Caco-2 (cell line): Measurements from ENCODE around the gene MICAL3. TPM values are rescaled to one million over a fixed set of nuclear protein-coding genes. Genes with fewer than 3 reads are reported as not detected.

ENCODE experiments used
- BruUV-seq: library from RNA; stranded (reverse); fragments of 400-500 nt; replicated peaks from 2 replicates; lab custom pipeline; 2021; lab: Mats Ljungman, UMichigan
- CTCF ChIA-PET: fragments of 300-600 bp; sonication (Branson Sonifier 250); formaldehyde crosslinking; loops from one replicate; lab custom pipeline; 2022; ENCODE audit warnings: antibody characterized with exemption; lab: Charles Lee
- POLR2A ChIA-PET: fragments of 300-600 bp; sonication (Branson Sonifier 250); formaldehyde crosslinking; loops from one replicate; lab custom pipeline; 2022; ENCODE audit warnings: antibody characterized with exemption; lab: Charles Lee
- DNase-seq, 2 experiments: peaks; one replicate each; pipeline versions ENCODE4 v3.0.0 to v3.0.0-alpha.2; 2020 to 2022
- H3K27me3 ChIP-seq: replicated peaks from 2 replicates; pipeline ENCODE4 v1.6.0; 2011; ENCODE audit warnings: low read length; ENCODE audit not compliant: control insufficient read depth, insufficient read depth
- H3K36me3 ChIP-seq: 2 replicates; pipeline ENCODE4 v1.5.1; 2011; ENCODE audit warnings: low read length; ENCODE audit not compliant: control insufficient read depth, insufficient read depth
- H3K4me1 ChIP-seq: fragments of 250-450 bp; sonication (Bioruptor Pico); 2 replicates; pipeline ENCODE4 v1.5.1; 2020; ENCODE audit warnings: mild to moderate bottlenecking
- H3K4me3 ChIP-seq: 2 replicates; pipeline ENCODE4 v1.5.1; 2011; ENCODE audit warnings: low read depth, mild to moderate bottlenecking, control low read depth, low read length
- H3K9me3 ChIP-seq: fragments of 250-450 bp; sonication (Bioruptor Pico); 2 replicates; pipeline ENCODE4 v1.5.1; 2020; ENCODE audit warnings: mild to moderate bottlenecking, moderate library complexity
- H3K27ac Mint-ChIP-seq: one replicate; pipeline ENCODE4 v1.8.0; 2022; ENCODE audit warnings: mixed read lengths; ENCODE audit not compliant: unreplicated experiment
- H3K27me3 Mint-ChIP-seq: one replicate; pipeline ENCODE4 v1.8.0; 2022; ENCODE audit warnings: mixed read lengths; ENCODE audit not compliant: insufficient read depth, unreplicated experiment
- H3K36me3 Mint-ChIP-seq: one replicate; pipeline ENCODE4 v1.8.0; 2022; ENCODE audit warnings: mild to moderate bottlenecking, mixed read lengths; ENCODE audit not compliant: insufficient read depth, unreplicated experiment
- H3K4me1 Mint-ChIP-seq: one replicate; pipeline ENCODE4 v1.8.0; 2022; ENCODE audit warnings: low read depth, mixed read lengths; ENCODE audit not compliant: unreplicated experiment
- H3K4me3 Mint-ChIP-seq: one replicate; pipeline ENCODE4 v1.8.0; 2022; ENCODE audit warnings: mild to moderate bottlenecking, moderate library complexity, mixed read lengths; ENCODE audit not compliant: unreplicated experiment
- H3K9me3 Mint-ChIP-seq: one replicate; pipeline ENCODE4 v1.8.0; 2022; ENCODE audit warnings: mixed read lengths; ENCODE audit not compliant: unreplicated experiment
- intact Hi-C: fragments of 100-400 bp; cut with micrococcal nuclease; formaldehyde crosslinking; loops from one replicate; pipeline ENCODE4 v1.10.0; 2022; ENCODE audit not compliant: unreplicated experiment
- total RNA-seq: library from RNA; stranded (reverse); gene quantifications from 2 replicates; pipeline ENCODE4 v1.2.3, GENCODE V29; 2022
- TF ChIP-seq, protein P1 (sequence below), 2 experiments: fragments of 200-600 bp in 1 of 2; IDR thresholded peaks; 1 replicate in 1 of 2; 2 replicates in 1 of 2; pipeline versions ENCODE4 v1.5.1 to v1.8.0; 2011 to 2022; ENCODE audit warnings: antibody characterized with exemption in 1 of 2, control low read depth in 1 of 2, inconsistent platforms in 1 of 2, low read depth in 1 of 2, low read length in 1 of 2, mild to moderate bottlenecking in 1 of 2, moderate library complexity in 1 of 2; ENCODE audit not compliant: insufficient read depth in 1 of 2, severe bottlenecking in 1 of 2, unreplicated experiment in 1 of 2

Gene MICAL3
- total RNA-seq, 1 experiment from 2014 or later = 65.6 TPM

DNA sequence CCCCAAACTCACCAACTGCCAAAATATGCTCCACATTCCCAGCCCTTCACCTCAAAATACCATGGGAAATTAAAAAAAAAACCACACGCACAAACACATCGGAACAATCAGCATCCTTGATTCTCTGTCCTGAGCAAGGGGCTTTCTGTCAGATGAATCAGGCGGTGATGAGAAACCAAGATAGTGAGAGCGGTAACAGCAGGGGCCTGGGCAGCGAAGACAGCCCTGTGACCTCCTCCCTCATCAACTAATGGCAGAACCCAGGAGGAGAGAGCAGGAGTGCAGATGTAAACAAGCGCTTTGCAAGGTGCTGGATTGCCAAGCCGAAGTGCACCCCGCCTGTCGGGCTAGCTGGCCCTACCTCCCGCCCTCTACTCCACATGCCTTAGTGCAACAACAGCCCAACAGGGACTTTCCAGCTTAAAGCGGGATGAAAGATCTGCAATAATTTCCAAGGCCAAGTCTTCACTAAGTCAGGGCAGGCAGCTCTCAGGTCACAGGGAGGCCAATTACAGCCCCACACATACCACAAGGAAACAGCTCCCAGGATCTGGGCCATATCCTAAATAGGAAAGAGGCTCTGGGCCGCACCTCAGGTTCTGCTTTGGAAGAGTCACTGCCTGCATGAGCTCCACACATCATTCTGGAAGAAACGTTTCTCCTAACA is 177.9 kb downstream of the MICAL3 start:
- no peaks in the 10 kb centered on the region for H3K36me3 ChIP-seq
- intact Hi-C loops = loop anchor here (5.0 kb wide), 1 partner anchor 51 kb away; no protein-coding TSS in a partner anchor
- no peak for DNase-seq
- no peak overlapping the region for H3K4me3 Mint-ChIP-seq
- no peaks in the 10 kb centered on the region for H3K9me3 Mint-ChIP-seq
- peaks cover 12% of the 10 kb centered on the region for H3K4me1 ChIP-seq
- TF ChIP-seq, protein P1, sequence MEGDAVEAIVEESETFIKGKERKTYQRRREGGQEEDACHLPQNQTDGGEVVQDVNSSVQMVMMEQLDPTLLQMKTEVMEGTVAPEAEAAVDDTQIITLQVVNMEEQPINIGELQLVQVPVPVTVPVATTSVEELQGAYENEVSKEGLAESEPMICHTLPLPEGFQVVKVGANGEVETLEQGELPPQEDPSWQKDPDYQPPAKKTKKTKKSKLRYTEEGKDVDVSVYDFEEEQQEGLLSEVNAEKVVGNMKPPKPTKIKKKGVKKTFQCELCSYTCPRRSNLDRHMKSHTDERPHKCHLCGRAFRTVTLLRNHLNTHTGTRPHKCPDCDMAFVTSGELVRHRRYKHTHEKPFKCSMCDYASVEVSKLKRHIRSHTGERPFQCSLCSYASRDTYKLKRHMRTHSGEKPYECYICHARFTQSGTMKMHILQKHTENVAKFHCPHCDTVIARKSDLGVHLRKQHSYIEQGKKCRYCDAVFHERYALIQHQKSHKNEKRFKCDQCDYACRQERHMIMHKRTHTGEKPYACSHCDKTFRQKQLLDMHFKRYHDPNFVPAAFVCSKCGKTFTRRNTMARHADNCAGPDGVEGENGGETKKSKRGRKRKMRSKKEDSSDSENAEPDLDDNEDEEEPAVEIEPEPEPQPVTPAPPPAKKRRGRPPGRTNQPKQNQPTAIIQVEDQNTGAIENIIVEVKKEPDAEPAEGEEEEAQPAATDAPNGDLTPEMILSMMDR (IDR thresholded peaks at IDR 0.05; ENCODE audit: insufficient read depth in 1 of 2, low read depth in 1 of 2, low read length in 1 of 2, severe bottlenecking in 1 of 2, unreplicated experiment in 1 of 2) = no peak
- H3K27me3 Mint-ChIP-seq = no peaks in the 10 kb centered on the region
- ChIA-PET POLR2A (no interaction called here), CTCF (no interaction called here)
- H3K9me3 ChIP-seq = no peaks in the 10 kb centered on the region
- BruUV-seq = no TSS peak
- no peak overlapping the region for H3K4me3 ChIP-seq
- peaks cover 40% of the 10 kb centered on the region for H3K36me3 Mint-ChIP-seq
- no peaks in the 10 kb centered on the region for H3K4me1 Mint-ChIP-seq
- H3K27ac Mint-ChIP-seq = no peak overlapping the region
- H3K27me3 ChIP-seq = no peaks in the 10 kb centered on the region

DNA sequence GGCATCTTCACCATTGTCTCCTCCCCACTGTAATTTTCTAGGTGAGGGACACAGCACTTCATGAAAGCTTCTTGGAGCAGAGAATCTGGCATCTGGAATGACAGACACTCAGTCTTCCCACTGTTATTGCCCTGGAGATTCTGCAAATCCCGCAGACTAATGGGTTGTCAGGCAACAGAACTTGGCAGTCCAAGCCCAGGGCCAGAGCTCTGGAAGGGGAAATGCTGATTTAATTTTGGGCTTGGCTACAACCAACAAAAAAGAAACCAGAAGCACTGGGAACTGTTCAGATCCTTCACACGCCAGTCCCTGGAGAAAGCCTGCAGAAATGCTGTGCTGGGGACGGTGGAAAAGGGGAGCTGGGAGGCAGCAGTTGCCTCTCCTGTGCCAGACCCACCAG is 178.6 kb downstream of the MICAL3 start:
- Mint-ChIP-seq H3K27me3 (no peaks in the 10 kb centered on the region), H3K36me3 (peaks cover 37% of the 10 kb centered on the region), H3K4me3 (no peak overlapping the region), H3K27ac (no peak overlapping the region), H3K9me3 (no peaks in the 10 kb centered on the region), H3K4me1 (no peaks in the 10 kb centered on the region)
- no peak for DNase-seq
- no peaks in the 10 kb centered on the region for H3K27me3 ChIP-seq
- H3K4me1 ChIP-seq = peaks cover 12% of the 10 kb centered on the region
- intact Hi-C loops = loop anchor here (5.0 kb wide), 1 partner anchor 52 kb away; no protein-coding TSS in a partner anchor
- H3K36me3 ChIP-seq = no peaks in the 10 kb centered on the region
- H3K9me3 ChIP-seq = no peaks in the 10 kb centered on the region
- H3K4me3 ChIP-seq = no peak overlapping the region
- BruUV-seq = no TSS peak
- ChIA-PET CTCF (no interaction called here), POLR2A (no interaction called here)
- TF ChIP-seq, protein P1 (IDR thresholded peaks at IDR 0.05; ENCODE audit: insufficient read depth in 1 of 2, low read depth in 1 of 2, low read length in 1 of 2, severe bottlenecking in 1 of 2, unreplicated experiment in 1 of 2) = no peak

DNA sequence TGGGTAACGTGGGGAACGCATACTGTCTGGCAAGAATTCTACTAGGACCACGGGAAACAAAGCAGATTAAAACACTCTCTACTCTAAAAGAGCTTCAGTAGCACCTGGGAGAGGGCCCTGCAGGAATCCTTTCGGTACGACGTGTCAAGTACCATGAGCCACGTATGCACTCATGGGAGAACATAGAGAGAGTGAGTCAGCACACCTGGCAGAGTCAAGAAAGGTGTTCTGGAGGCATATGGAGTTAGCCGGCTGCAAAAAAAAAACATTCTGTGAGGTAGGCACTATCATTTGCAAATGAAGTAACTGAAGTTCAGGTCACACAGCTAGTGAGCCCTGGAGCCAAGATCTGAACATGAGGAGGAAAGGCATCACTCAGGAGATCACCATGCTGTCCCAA is 179.0 kb downstream of the MICAL3 start:
- H3K9me3 Mint-ChIP-seq = no peaks in the 10 kb centered on the region
- H3K27me3 Mint-ChIP-seq = no peaks in the 10 kb centered on the region
- Histone ChIP-seq H3K27me3 (no peaks in the 10 kb centered on the region), H3K4me1 (peaks cover 12% of the 10 kb centered on the region), H3K4me3 (no peak overlapping the region), H3K9me3 (no peaks in the 10 kb centered on the region), H3K36me3 (no peaks in the 10 kb centered on the region)
- DNase-seq = no peak
- no peak overlapping the region for H3K4me3 Mint-ChIP-seq
- TF ChIP-seq, protein P1 (IDR thresholded peaks at IDR 0.05; ENCODE audit: insufficient read depth in 1 of 2, low read depth in 1 of 2, low read length in 1 of 2, severe bottlenecking in 1 of 2, unreplicated experiment in 1 of 2) = no peak
- no peak overlapping the region for H3K27ac Mint-ChIP-seq
- H3K4me1 Mint-ChIP-seq = no peaks in the 10 kb centered on the region
- CTCF ChIA-PET = no interaction called here
- intact Hi-C loops = loop anchor here (5.0 kb wide), 1 partner anchor 52 kb away; no protein-coding TSS in a partner anchor
- no TSS peak for BruUV-seq
- POLR2A ChIA-PET = no interaction called here
- peaks cover 41% of the 10 kb centered on the region for H3K36me3 Mint-ChIP-seq
